RWPE2 (cell line): Measurements from ENCODE around the gene PEX11G.

ENCODE experiments used
- ATAC-seq: fragments of 200-7000 bp; cut with Tn5 transposase; 3 replicates; pipeline ENCODE4 v1.9.1; 2021; ENCODE audit warnings: low read depth
- DNase-seq: peaks from one replicate; pipeline ENCODE4 v3.0.0-alpha.2; 2020; ENCODE audit warnings: low spot score
- H3K27ac ChIP-seq: fragments of 450-650 bp; 2 replicates; pipeline ENCODE4 v1.5.1; 2017; ENCODE audit warnings: mild to moderate bottlenecking; ENCODE audit not compliant: poor library complexity, severe bottlenecking
- H3K27me3 ChIP-seq: fragments of 250-450 bp; sonication (Bioruptor Pico); 2 replicates; pipeline ENCODE4 v1.5.1; 2021; ENCODE audit warnings: mild to moderate bottlenecking, moderate library complexity; ENCODE audit not compliant: insufficient read depth, poor library complexity, severe bottlenecking
- H3K36me3 ChIP-seq: fragments of 250-450 bp; sonication (Bioruptor Pico); 2 replicates; pipeline ENCODE4 v1.5.1; 2020; ENCODE audit warnings: low read depth, mild to moderate bottlenecking, moderate library complexity
- H3K4me1 ChIP-seq: fragments of 250-450 bp; sonication (Bioruptor Pico); 2 replicates; pipeline ENCODE4 v1.5.1; 2021; ENCODE audit warnings: mild to moderate bottlenecking, moderate library complexity; ENCODE audit not compliant: insufficient read depth, poor library complexity, severe bottlenecking
- H3K4me3 ChIP-seq: fragments of 250-450 bp; sonication (Bioruptor Pico); 2 replicates; pipeline ENCODE4 v1.5.1; 2021; ENCODE audit warnings: mild to moderate bottlenecking, moderate library complexity; ENCODE audit not compliant: severe bottlenecking
- H3K9me3 ChIP-seq: fragments of 250-450 bp; sonication (Bioruptor Pico); 2 replicates; pipeline ENCODE4 v1.5.1; 2021; ENCODE audit warnings: mild to moderate bottlenecking, moderate library complexity; ENCODE audit not compliant: severe bottlenecking
- TF ChIP-seq, protein P1 (sequence below): fragments of 450-650 bp; IDR thresholded peaks from one replicate; pipeline ENCODE4 v1.5.1; 2017; ENCODE audit warnings: mild to moderate bottlenecking, moderate library complexity; ENCODE audit not compliant: poor library complexity, severe bottlenecking

The PEX11G gene

GRCh38 chr19:7524992-7525739 lies 36.3 kb upstream of the PEX11G start:
- DNase-seq (no peak), ATAC-seq (no peak)
- no peak overlapping the region for H3K4me3 ChIP-seq
- TF ChIP-seq, protein P1, sequence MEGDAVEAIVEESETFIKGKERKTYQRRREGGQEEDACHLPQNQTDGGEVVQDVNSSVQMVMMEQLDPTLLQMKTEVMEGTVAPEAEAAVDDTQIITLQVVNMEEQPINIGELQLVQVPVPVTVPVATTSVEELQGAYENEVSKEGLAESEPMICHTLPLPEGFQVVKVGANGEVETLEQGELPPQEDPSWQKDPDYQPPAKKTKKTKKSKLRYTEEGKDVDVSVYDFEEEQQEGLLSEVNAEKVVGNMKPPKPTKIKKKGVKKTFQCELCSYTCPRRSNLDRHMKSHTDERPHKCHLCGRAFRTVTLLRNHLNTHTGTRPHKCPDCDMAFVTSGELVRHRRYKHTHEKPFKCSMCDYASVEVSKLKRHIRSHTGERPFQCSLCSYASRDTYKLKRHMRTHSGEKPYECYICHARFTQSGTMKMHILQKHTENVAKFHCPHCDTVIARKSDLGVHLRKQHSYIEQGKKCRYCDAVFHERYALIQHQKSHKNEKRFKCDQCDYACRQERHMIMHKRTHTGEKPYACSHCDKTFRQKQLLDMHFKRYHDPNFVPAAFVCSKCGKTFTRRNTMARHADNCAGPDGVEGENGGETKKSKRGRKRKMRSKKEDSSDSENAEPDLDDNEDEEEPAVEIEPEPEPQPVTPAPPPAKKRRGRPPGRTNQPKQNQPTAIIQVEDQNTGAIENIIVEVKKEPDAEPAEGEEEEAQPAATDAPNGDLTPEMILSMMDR = no peak
- H3K9me3 ChIP-seq = no peaks in the 10 kb centered on the region
- H3K27me3 ChIP-seq = no peaks in the 10 kb centered on the region
- no peaks in the 10 kb centered on the region for H3K4me1 ChIP-seq
- peaks cover 7% of the 10 kb centered on the region; the same call in 1 of the 2 replicates for H3K36me3 ChIP-seq
- no peak overlapping the region for H3K27ac ChIP-seq

GRCh38 chr19:7524523-7524922 lies 35.7 kb upstream of the PEX11G start:
- TF ChIP-seq, protein P1 = no peak
- H3K9me3 ChIP-seq = no peaks in the 10 kb centered on the region
- no peak for ATAC-seq

DNA sequence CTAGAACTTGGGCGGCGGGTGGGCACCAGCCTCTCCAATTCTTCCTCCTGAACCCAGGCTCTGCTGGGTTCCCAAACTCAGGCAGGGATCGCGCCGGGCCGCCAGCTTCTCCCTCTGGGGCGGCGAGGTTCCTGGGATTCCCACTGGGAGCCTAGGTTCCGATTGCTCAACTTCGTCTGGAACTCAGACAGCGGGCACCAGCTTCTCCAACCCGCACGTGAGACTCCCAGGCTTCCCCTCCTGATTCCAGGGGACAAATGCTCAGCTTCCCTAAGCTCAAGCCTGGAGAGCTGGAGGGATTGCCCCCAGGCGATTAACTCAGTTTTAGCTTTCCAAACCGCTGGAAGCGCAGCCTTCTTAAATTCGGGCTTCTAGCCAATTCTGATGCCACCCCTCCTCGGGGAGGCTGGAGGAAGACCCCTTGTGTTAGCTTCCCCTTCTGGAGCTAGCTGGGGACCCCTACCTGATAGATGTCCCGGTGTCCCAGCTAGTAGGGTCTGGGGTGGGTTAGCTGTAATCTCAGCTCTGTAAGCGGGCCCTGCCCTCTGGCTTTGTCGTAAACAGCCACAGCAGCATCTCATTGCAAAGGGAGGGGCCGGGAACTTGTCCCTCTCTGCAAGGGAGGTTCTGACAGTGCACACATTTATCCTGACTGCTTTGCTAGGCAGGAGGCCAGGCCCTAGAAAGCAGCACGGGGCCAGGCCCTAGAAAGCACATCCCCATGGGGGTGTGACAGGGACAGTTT lies 34.3 kb upstream of the PEX11G start:
- TF ChIP-seq, protein P1 = no peak
- no peak for DNase-seq
- Histone ChIP-seq H3K27me3 (no peaks in the 10 kb centered on the region), H3K4me1 (no peaks in the 10 kb centered on the region), H3K27ac (no peak overlapping the region), H3K9me3 (no peaks in the 10 kb centered on the region), H3K4me3 (peak overlapping the region; percentile 67), H3K36me3 (peaks cover 4% of the 10 kb centered on the region; the same call in 1 of the 2 replicates)
- no peak for ATAC-seq

More at GRCh38 chr19:7524523-7524922, 35.7 kb upstream of the PEX11G start:
- DNase-seq = no peak
- Histone ChIP-seq H3K27me3 (no peaks in the 10 kb centered on the region), H3K27ac (no peak overlapping the region), H3K36me3 (peaks cover 5% of the 10 kb centered on the region; the same call in 1 of the 2 replicates), H3K4me3 (no peak overlapping the region), H3K4me1 (no peaks in the 10 kb centered on the region)

DNA sequence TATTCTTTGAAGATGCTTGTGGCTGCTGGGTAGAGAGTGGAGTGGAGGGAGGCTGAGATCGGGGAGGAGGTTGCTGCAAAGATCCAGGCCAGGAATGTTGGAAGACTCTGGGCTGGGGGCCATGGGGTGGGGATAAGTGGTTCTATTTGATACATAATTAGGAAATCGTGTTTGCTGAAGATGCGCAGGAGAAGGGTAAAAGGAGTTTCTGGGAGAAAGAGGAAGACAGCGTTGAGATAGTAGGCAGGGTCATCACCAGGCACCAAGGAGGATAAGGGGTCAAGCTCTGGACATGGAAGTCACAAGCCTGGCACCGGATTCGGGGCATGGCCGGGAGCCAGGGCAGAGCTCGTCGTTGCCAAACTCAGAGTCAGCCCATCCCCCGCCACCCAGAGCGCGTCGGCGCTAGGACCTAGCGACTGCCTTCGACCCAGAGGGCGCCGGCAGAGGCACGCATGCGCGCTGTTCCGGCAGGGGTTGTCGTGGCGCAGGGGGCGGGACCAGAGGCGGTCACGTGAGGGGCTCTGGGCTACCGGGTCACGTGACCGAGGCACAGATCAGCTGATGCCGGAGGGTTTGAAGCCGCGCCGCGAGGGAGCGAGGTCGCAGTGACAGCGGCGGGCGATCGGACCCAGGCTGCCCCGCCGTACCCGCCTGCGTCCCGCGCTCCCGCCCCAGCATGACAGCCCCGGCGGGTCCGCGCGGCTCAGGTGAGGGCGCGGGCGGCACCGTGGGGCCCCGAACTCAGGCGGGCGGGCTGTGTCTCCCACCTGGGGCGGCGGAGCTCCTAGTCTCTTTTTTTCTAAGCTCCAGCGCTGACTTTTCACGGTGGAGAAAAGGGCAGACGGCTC lies 33.5 kb upstream of the PEX11G start, which contains the start of gene MCOLN1:
Gene MCOLN1 (plus strand): TSS at position 553 of the 851 bp plus-strand sequence. CDS start 127 bp downstream, at position 680.
- TF ChIP-seq, protein P1 = no peak
- DNase-seq (peak; percentile 98), ATAC-seq (peak; percentile 75)
- H3K4me3 ChIP-seq = peak within 1 kb of the TSS; percentile 67
- H3K4me1 ChIP-seq = no peaks in the 10 kb centered on the region
- H3K27me3 ChIP-seq = no peaks in the 10 kb centered on the region
- H3K9me3 ChIP-seq = no peaks in the 10 kb centered on the region
- H3K36me3 ChIP-seq = peaks cover 4% of the 10 kb centered on the region; the same call in 1 of the 2 replicates
- peak within 1 kb of the TSS; percentile 18 for H3K27ac ChIP-seq
